Keratinocyte (primary cell): Measurements from ENCODE around the gene ZNRD2. TPM values are rescaled to one million over a fixed set of nuclear protein-coding genes. Genes with fewer than 3 reads are reported as not detected.
A peak's percentile ranks its signal among the peaks of the same experiment; 100 is the strongest.

Source experiments
- DNase-seq: peaks from one replicate; pipeline ENCODE4 v3.0.0-alpha.2; 2011; ENCODE audit warnings: low read depth, missing footprints, low spot score
- FAIRE-seq: peaks from 2 replicates; lab custom pipeline; 2011; peaks lifted over from hg19 to GRCh38; lab: Jason Lieb, UNC
- H2AFZ ChIP-seq: 2 replicates; pipeline ENCODE4 v1.6.0; 2012; ENCODE audit warnings: low read length, control low read depth, inconsistent platforms; ENCODE audit not compliant: control insufficient read depth
- H3K27ac ChIP-seq: 2 replicates; pipeline ENCODE4 v1.5.1; 2011; ENCODE audit warnings: low read length; ENCODE audit not compliant: control insufficient read depth, insufficient read depth
- H3K27me3 ChIP-seq: 3 replicates; pipeline ENCODE4 v1.6.0; 2011; ENCODE audit warnings: low read length; ENCODE audit not compliant: control insufficient read depth, insufficient read depth; ENCODE audit errors: extremely low read depth
- H3K36me3 ChIP-seq, 2 experiments: 2 replicates in 1 of 2; 3 replicates in 1 of 2; pipeline ENCODE4 v1.5.1; 2011; ENCODE audit warnings: low read length in 2 of 2, mild to moderate bottlenecking in 1 of 2; ENCODE audit not compliant: control insufficient read depth in 2 of 2, insufficient read depth in 2 of 2; ENCODE audit errors: extremely low read depth in 1 of 2
- H3K4me1 ChIP-seq: 3 replicates; pipeline ENCODE4 v1.5.1; 2011; ENCODE audit warnings: low read length; ENCODE audit not compliant: control insufficient read depth, insufficient read depth; ENCODE audit errors: extremely low read depth
- H3K4me2 ChIP-seq: 3 replicates; pipeline ENCODE4 v1.6.0; 2011; ENCODE audit warnings: low read depth, low read length; ENCODE audit not compliant: control insufficient read depth, insufficient read depth; ENCODE audit errors: extremely low read depth
- H3K4me3 ChIP-seq, 3 experiments: fragments of 200-600 bp in 1 of 3; sonication (generic) in 1 of 3; 2 replicates in 2 of 3; 3 replicates in 1 of 3; pipeline ENCODE4 v1.5.1; 2011 to 2016; ENCODE audit warnings: low read length in 3 of 3, mild to moderate bottlenecking in 3 of 3, control low read depth in 2 of 3, inconsistent platforms in 1 of 3, low read depth in 1 of 3, mixed read lengths in 1 of 3, mixed run types in 1 of 3, moderate library complexity in 1 of 3; ENCODE audit not compliant: control insufficient read depth in 2 of 3, insufficient read depth in 2 of 3; ENCODE audit errors: extremely low read depth in 1 of 3
- H3K79me2 ChIP-seq: 2 replicates; pipeline ENCODE4 v1.6.0; 2012; ENCODE audit warnings: low read length; ENCODE audit not compliant: control insufficient read depth, insufficient read depth
- H3K9ac ChIP-seq: 3 replicates; pipeline ENCODE4 v1.6.0; 2011; ENCODE audit warnings: low read length; ENCODE audit not compliant: control insufficient read depth, insufficient read depth; ENCODE audit errors: extremely low read depth
- H3K9me1 ChIP-seq: 3 replicates; pipeline ENCODE4 v1.6.0; 2011; ENCODE audit warnings: low read length; ENCODE audit not compliant: control insufficient read depth, insufficient read depth; ENCODE audit errors: extremely low read depth
- H3K9me3 ChIP-seq: 2 replicates; pipeline ENCODE4 v1.5.1; 2012; ENCODE audit warnings: low read depth, low read length; ENCODE audit not compliant: control insufficient read depth
- H4K20me1 ChIP-seq: 3 replicates; pipeline ENCODE4 v1.6.0; 2011; ENCODE audit warnings: low read length; ENCODE audit not compliant: control insufficient read depth, insufficient read depth; ENCODE audit errors: extremely low read depth
- EZH2 ChIP-seq: IDR thresholded peaks from one replicate; pipeline ENCODE4 v1.6.1; 2012; ENCODE audit warnings: inconsistent platforms, mild to moderate bottlenecking, low read length, moderate library complexity
- dilution Hi-C: fragments of 300-500 bp; cut with MboI; formaldehyde crosslinking; loops from one replicate; pipeline ENCODE4 v1.7.0; 2020; ENCODE audit warnings: low sequenced_read_pairs; ENCODE audit not compliant: extremely low pct_ligation_motif_present
- polyA plus RNA-seq, 5 experiments: library from polyadenylated mRNA; depleted of rRNA in 3 of 5; stranded (reverse) in 3 of 5; stranded (forward) in 1 of 5; unstranded in 1 of 5; fragments of >200 nt; gene quantifications; 1 replicate in 1 of 5; 2 replicates in 3 of 5; 3 replicates in 1 of 5; pipeline versions ENCODE4 v1.2.1 to v1.2.3, GENCODE V29; 2011 to 2012; ENCODE audit warnings: missing spikeins in 2 of 5, low read depth in 1 of 5, low replicate concordance in 1 of 5
- TF ChIP-seq, protein P1 (sequence below), 3 experiments: IDR thresholded peaks in 1 of 3; conservative IDR thresholded peaks in 1 of 3; optimal IDR thresholded peaks in 1 of 3; 2 replicates in 2 of 3; 3 replicates in 1 of 3; pipeline versions ENCODE3 to v1.5.1; 2011; ENCODE audit warnings: low read length in 3 of 3, mild to moderate bottlenecking in 3 of 3, moderate library complexity in 2 of 3, control low read depth in 1 of 3, inconsistent platforms in 1 of 3; ENCODE audit not compliant: insufficient read depth in 2 of 3; ENCODE audit errors: extremely low read depth in 1 of 3

The ZNRD2 gene
- polyA plus RNA-seq, 1 donor (not counting 4 experiments of a cell fraction or from before 2014, with no cell fraction given), result 33.6 TPM

DNA sequence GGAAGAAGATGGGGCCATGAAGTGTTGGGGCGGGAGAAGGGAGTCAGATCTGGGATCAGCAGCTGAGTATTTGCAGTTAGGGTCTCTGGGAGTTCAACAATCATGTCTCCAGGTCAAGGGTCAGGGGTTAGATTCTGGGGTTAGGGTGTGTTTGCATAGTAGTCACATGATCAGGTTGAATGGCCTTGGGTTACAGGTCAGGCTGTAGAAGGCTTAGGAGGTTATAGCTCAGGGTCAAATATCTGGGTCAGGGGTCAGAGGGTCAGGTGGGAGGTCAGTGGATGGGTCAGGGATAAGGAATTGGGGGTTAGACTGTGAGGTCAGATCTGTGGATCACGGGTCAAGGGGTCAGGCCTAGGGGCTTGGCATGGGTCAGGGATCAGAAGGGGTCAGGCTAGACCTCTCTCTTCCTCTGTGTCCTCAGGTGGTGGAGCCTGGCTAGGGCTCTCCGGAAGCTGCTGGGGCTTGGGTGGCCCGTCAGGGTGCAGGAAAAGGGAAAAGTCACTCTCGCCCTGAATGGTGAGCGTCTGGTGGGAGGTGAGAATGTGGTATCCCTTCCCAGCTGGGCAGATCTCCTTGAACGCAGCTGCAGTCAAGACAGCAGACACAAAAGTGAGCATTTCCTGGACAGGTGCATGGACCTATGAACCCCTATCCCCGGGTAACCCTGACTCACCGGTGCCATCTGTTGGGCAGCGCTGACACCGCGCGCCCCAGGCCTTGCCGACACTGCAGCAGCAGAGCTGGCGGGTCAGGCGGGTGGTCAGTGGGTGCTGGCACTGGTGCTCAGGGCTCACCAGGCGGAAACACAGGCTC, 18.5 kb upstream of the ZNRD2 start:
- Histone ChIP-seq H3K4me2 (no peak overlapping the region), H3K27me3 (no peaks in the 10 kb centered on the region), H4K20me1 (no peaks in the 10 kb centered on the region), H3K4me1 (peaks cover 18% of the 10 kb centered on the region), H3K79me2 (no peaks in the 10 kb centered on the region), H3K27ac (no peak overlapping the region), H3K9me1 (no peaks in the 10 kb centered on the region), H3K36me3 (no peaks in the 10 kb centered on the region), H2AFZ (no peak overlapping the region), H3K4me3 (no peak overlapping the region), H3K9me3 (no peaks in the 10 kb centered on the region), H3K9ac (no peak overlapping the region)
- no peak for FAIRE-seq
- dilution Hi-C loops, result no loop called here
- TF ChIP-seq EZH2, result no peak
- TF ChIP-seq, protein P1, sequence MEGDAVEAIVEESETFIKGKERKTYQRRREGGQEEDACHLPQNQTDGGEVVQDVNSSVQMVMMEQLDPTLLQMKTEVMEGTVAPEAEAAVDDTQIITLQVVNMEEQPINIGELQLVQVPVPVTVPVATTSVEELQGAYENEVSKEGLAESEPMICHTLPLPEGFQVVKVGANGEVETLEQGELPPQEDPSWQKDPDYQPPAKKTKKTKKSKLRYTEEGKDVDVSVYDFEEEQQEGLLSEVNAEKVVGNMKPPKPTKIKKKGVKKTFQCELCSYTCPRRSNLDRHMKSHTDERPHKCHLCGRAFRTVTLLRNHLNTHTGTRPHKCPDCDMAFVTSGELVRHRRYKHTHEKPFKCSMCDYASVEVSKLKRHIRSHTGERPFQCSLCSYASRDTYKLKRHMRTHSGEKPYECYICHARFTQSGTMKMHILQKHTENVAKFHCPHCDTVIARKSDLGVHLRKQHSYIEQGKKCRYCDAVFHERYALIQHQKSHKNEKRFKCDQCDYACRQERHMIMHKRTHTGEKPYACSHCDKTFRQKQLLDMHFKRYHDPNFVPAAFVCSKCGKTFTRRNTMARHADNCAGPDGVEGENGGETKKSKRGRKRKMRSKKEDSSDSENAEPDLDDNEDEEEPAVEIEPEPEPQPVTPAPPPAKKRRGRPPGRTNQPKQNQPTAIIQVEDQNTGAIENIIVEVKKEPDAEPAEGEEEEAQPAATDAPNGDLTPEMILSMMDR (optimal IDR thresholded peaks at IDR 0.05 in 1 of 3, IDR thresholded peaks at IDR 0.05 in 1 of 3, conservative IDR thresholded peaks at IDR 0.05 in 1 of 3; ENCODE audit: extremely low read depth in 1 of 3, insufficient read depth in 2 of 3, low read length in 3 of 3), result peak; percentile 53 to 86 (median 63)
- DNase-seq, result no peak

DNA sequence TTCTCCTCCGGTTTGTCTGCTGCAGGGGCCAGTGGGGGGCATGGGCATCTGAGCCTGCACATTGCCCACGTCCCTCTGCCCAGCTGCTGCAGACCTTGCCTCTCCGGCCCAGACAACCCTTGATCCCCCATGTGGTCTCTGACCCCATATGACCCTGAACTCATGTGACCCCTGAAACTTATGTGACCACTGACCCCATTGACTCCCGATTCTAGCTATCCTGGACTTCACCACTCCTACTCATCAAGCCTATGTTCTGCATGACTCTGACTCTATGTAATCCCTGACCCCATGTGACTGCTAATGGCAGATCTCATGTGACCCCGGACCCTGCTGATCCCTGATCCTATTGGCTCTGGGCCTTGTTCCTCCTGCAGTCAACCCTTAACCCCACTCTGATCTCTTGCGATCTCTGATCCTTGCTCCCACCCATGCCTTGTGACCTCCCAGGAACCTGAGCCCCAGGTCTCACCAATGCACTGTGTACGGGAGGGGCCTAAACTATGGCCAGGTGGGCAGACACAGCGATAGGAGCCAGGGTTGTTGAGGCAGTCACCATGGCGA, 17.8 kb upstream of the ZNRD2 start:
- Histone ChIP-seq H3K4me2 (no peak overlapping the region), H3K27me3 (no peaks in the 10 kb centered on the region), H3K4me3 (no peak overlapping the region), H3K9ac (no peak overlapping the region), H4K20me1 (no peaks in the 10 kb centered on the region), H3K9me3 (no peaks in the 10 kb centered on the region), H3K4me1 (peaks cover 21% of the 10 kb centered on the region), H3K36me3 (no peaks in the 10 kb centered on the region), H3K79me2 (no peaks in the 10 kb centered on the region), H3K9me1 (no peaks in the 10 kb centered on the region), H3K27ac (no peak overlapping the region), H2AFZ (no peak overlapping the region)
- DNase-seq (no peak), FAIRE-seq (no peak)
- TF ChIP-seq EZH2, result no peak
- TF ChIP-seq, protein P1 (optimal IDR thresholded peaks at IDR 0.05 in 1 of 3, IDR thresholded peaks at IDR 0.05 in 1 of 3, conservative IDR thresholded peaks at IDR 0.05 in 1 of 3; ENCODE audit: extremely low read depth in 1 of 3, insufficient read depth in 2 of 3, low read length in 3 of 3), result peak in 1 of 3 experiments; percentile 1
- dilution Hi-C loops, result no loop called here
